Subcutaneous abdominal adipose tissue (tissue), 5 donors: ENCODE measurements around the gene ZNF532.
A peak's percentile ranks its signal among the peaks of the same experiment; 100 is the strongest.

Source experiments
- H3K27ac ChIP-seq: one replicate; pipeline ENCODE4 v1.7.0; 2013; ENCODE audit warnings: low read depth, mild to moderate bottlenecking, inconsistent platforms, low read length, moderate library complexity
- H3K27me3 ChIP-seq, 5 donors: one replicate each; pipeline ENCODE4 v1.7.0; 2013; ENCODE audit warnings: low read length in 5 of 5, inconsistent platforms in 1 of 5; ENCODE audit not compliant: control insufficient read depth in 5 of 5, insufficient read depth in 4 of 5
- H3K36me3 ChIP-seq, 5 donors: one replicate each; pipeline ENCODE4 v1.7.0; 2013; ENCODE audit warnings: low read length in 5 of 5; ENCODE audit not compliant: control insufficient read depth in 5 of 5, insufficient read depth in 5 of 5
- H3K4me1 ChIP-seq, 5 donors: one replicate each; pipeline ENCODE4 v1.7.0; 2013; ENCODE audit warnings: low read length in 5 of 5, mild to moderate bottlenecking in 3 of 5, moderate library complexity in 1 of 5; ENCODE audit not compliant: control insufficient read depth in 5 of 5, insufficient read depth in 5 of 5
- H3K4me3 ChIP-seq, 5 donors: one replicate each; pipeline ENCODE4 v1.7.0; 2013; ENCODE audit warnings: low read length in 5 of 5, low read depth in 1 of 5
- H3K9ac ChIP-seq, 5 donors: one replicate each; pipeline ENCODE4 v1.7.0; 2013; ENCODE audit warnings: low read length in 5 of 5, mild to moderate bottlenecking in 4 of 5, moderate library complexity in 3 of 5
- H3K9me3 ChIP-seq, 5 donors: one replicate each; pipeline ENCODE4 v1.7.0; 2013; ENCODE audit warnings: low read length in 5 of 5; ENCODE audit not compliant: control insufficient read depth in 5 of 5
- donor health status: healthy.
- donor health status: healthy.
- donor health status: healthy.
- donor health status: healthy.
- donor health status: healthy.

The ZNF532 gene

DNA sequence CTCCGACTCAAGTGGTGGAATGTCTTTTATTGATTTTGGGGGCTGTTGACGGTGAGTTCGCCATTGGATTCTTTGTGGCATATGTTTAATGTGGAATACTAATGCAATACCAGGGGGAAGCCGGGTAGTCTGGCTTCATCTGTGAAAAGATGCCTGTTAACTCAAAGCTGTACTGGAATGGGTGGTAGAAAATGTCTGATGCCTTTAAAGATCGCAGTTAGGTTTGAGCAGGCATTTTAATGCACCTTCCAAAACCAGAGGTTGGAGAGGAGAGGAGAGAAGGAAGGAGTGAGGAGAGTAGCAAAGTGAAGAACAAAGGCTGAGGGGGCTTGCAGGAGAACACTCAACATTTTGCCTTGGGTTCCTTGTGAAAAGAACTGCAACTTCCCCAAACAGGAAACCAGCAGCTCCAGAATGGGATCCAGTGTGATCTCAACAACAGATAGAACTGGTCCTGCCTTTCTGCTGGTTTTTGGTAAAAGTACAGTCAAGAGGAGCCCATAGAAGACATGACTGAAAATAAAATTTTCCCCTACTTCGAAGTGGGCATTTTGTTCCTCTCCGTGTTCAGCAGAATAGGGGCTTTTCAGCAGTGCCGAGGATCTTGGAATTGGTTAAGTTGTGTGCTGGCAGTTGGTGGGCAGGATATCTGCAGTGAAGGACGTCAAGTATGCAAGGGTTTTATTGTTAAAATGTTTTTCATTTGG, 1.5 kb downstream of the ZNF532 start:
- H3K9me3 ChIP-seq = no peaks in the 10 kb centered on the region
- peaks cover 0 to 60% (median 51%) of the 10 kb centered on the region in 5 donors for H3K4me1 ChIP-seq
- no peaks in the 10 kb centered on the region for H3K27me3 ChIP-seq
- no peak overlapping the region for H3K27ac ChIP-seq
- H3K36me3 ChIP-seq = peaks cover 15 to 28% (median 16%) of the 10 kb centered on the region in 5 donors
- peak overlapping the region in 1 of 5 donors; percentile 13 for H3K9ac ChIP-seq
- peak overlapping the region in 2 of 5 donors; percentile 26 to 34 for H3K4me3 ChIP-seq

- H3K4me1 ChIP-seq = peaks cover 0 to 55% (median 47%) of the 10 kb centered on the region in 5 donors
- peaks cover 16 to 33% (median 21%) of the 10 kb centered on the region in 5 donors for H3K36me3 ChIP-seq
- H3K27me3 ChIP-seq = no peaks in the 10 kb centered on the region
- H3K9me3 ChIP-seq = no peaks in the 10 kb centered on the region
- no peak overlapping the region for H3K9ac ChIP-seq
- H3K27ac ChIP-seq = no peak overlapping the region
- H3K4me3 ChIP-seq = peak overlapping the region in 2 of 5 donors; percentile 26 to 34
These were observed 2.1 kb downstream of the ZNF532 start for GRCh38 chr18:58866773-58867150.

DNA sequence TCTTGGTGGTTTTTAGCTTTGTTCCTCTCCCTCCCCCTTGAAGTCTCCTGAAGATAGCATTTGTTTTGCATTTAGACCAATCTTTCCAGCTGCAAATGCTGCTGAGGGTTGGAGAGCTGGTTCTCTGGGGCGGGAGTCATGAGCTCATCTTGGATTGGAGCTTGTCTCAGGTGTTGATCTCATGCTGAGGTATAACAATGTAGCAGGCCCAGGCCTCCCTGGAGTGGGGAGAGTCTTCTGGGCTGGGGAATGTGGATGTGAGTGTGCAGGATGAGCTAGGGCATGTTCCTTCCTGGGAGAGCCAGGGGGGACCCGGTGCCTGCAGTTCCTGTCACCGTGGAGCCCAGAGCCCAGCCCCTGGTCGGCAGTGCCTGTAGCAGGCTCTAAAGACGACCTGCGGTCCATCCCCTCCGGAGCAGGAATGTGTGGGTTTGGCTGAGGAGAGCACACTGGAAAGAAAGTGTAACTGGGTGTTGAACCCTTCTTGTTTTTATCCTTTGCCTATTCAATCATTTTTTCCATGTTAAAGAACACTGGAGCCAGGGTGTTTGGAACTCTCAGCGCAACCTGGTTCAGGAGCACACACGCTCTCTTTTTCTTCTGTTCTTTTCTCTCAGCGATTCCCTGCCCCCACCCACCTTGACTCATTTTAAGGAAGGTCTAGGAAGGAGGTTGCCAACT, 2.7 kb downstream of the ZNF532 start:
- Histone ChIP-seq H3K27ac (no peak overlapping the region), H3K36me3 (peaks cover 16 to 33% (median 21%) of the 10 kb centered on the region in 5 donors), H3K4me1 (peaks cover 0 to 48% (median 41%) of the 10 kb centered on the region in 5 donors), H3K27me3 (no peaks in the 10 kb centered on the region), H3K9me3 (no peaks in the 10 kb centered on the region), H3K4me3 (no peak overlapping the region), H3K9ac (no peak overlapping the region)

GRCh38 chr18:58868440-58868839, 3.8 kb downstream of the ZNF532 start:
- Histone ChIP-seq H3K36me3 (peaks cover 16 to 39% (median 25%) of the 10 kb centered on the region in 5 donors), H3K9me3 (no peaks in the 10 kb centered on the region), H3K4me3 (no peak overlapping the region), H3K4me1 (peaks cover 0 to 43% (median 35%) of the 10 kb centered on the region in 5 donors), H3K27ac (no peak overlapping the region), H3K27me3 (no peaks in the 10 kb centered on the region), H3K9ac (no peak overlapping the region)

DNA sequence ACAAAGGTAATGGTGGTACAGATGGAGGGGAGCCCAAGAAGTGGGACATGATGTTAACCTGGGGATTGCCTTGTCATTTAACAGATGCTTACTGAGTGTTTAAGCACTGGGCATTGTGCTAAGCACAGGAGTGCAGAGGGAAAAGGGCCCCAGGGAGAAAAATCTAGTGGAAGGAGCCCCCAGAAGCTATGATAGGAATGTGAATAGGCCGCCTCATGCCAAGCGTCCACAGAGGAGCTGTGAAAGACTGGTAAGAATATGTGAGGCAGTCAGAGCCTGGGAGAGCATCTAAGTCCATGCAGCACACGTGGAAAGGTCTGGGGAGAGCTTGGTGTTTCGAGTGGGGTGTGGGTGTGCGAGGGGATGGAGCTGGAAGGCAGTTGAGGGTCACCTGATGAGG, 5.5 kb downstream of the ZNF532 start:
- H3K4me1 ChIP-seq = peaks cover 0 to 34% (median 26%) of the 10 kb centered on the region in 5 donors
- no peak overlapping the region for H3K4me3 ChIP-seq
- no peak overlapping the region for H3K9ac ChIP-seq
- no peak overlapping the region for H3K27ac ChIP-seq
- peaks cover 16 to 41% (median 30%) of the 10 kb centered on the region in 5 donors for H3K36me3 ChIP-seq
- no peaks in the 10 kb centered on the region for H3K27me3 ChIP-seq
- H3K9me3 ChIP-seq = no peaks in the 10 kb centered on the region

DNA sequence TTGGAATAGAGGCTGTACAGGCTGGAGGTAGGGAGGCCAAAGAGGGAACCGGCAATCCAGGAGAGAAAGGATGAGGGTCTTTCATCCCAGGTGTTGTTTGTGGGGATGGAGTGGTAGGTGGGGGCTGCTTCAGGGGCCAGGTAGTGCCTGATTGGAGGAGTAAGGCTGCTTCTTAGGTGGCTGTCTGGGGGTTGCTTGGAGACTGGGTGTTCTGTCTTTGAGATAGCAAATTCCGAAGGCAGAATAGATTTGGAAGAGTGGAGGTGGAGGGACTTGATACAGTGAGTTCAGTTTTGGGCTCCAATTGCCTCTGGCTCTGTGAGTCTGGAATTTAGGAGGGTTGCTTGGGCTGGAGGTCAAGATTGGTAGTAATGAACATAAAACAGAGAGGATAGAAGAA, 5.9 kb downstream of the ZNF532 start:
- no peak overlapping the region for H3K9ac ChIP-seq
- no peaks in the 10 kb centered on the region for H3K9me3 ChIP-seq
- H3K27ac ChIP-seq = no peak overlapping the region
- H3K27me3 ChIP-seq = no peaks in the 10 kb centered on the region
- peaks cover 0 to 29% (median 21%) of the 10 kb centered on the region in 5 donors for H3K4me1 ChIP-seq
- H3K4me3 ChIP-seq = no peak overlapping the region
- H3K36me3 ChIP-seq = peaks cover 16 to 46% (median 33%) of the 10 kb centered on the region in 5 donors

DNA sequence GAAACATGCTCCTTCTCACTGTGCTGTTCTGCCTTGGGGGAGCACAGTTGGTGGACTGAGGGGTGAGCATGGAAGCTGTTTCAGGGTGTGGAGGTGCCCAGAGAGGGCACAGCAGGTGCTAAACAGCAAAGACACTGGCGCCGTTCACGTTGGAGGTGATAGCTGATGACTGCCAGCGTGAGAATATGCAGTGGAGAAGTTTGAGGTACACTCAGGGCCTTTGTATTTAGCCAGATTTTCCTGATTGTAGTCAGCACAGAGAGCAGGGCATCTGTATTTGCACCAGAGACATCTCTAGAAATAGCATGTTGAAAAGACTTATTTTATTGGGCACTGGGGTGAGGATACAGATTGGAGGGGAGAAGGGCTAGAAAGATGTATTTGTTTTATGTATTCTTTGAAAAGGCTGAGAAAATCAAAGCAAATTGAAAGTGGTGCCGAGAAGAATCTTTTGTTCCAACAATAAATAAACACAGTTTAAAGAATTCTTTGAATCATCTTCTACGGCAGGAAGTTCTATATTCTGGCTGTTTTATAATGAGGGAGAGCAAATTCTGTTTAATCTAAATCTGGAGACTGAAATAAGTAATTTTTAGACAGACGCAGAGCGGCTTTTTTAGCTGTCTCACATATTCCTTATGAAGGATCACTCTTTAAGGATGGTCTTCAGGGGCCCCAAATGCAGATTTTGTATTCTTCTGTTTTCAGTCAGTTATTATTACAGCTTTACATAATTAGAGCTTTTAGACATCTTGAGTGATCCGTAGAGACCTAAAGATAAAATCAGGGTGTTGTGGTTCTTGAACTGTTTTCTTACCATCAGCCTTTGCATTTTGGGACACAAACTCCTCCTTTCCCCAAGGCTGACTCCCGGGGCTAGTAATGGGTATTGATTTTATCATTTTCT, 7.1 kb downstream of the ZNF532 start:
- Histone ChIP-seq H3K36me3 (peaks cover 8 to 52% (median 40%) of the 10 kb centered on the region in 5 donors), H3K4me3 (no peak overlapping the region), H3K9ac (no peak overlapping the region)

GRCh38 chr18:58878640-58879039, 14.0 kb downstream of the ZNF532 start:
- H3K4me1 ChIP-seq = peaks cover 0 to 17% (median 9%) of the 10 kb centered on the region in 5 donors
- no peak overlapping the region for H3K4me3 ChIP-seq
- no peak overlapping the region for H3K27ac ChIP-seq
- no peak overlapping the region for H3K9ac ChIP-seq
- peaks cover 0 to 34% (median 29%) of the 10 kb centered on the region in 5 donors for H3K36me3 ChIP-seq
- H3K27me3 ChIP-seq = no peaks in the 10 kb centered on the region
- no peaks in the 10 kb centered on the region for H3K9me3 ChIP-seq

More for the DNA sequence above, 7.1 kb downstream of the ZNF532 start:
- Histone ChIP-seq H3K9me3 (no peaks in the 10 kb centered on the region), H3K27me3 (no peaks in the 10 kb centered on the region), H3K4me1 (peaks cover 0 to 21% (median 17%) of the 10 kb centered on the region in 5 donors), H3K27ac (no peak overlapping the region)

DNA sequence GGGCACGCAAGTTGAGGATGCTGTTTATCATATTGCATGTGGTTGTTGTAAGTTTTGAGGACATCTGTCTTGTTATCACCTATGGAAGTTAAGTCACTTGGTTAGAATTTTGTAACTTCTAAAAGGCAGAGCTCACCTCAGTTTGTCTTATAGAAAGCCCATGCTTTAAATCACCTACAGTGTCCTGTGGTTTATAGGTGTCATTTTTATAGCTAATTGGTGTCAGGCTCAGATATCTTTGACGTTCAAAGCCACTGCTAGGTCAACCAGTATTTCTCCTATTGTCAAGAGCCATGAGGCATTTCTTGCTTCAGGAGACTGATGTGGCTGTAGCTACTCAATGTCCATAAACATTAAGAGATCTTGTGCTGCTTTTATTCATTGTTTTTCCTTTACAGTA, 16.8 kb downstream of the ZNF532 start:
- Histone ChIP-seq H3K9me3 (no peaks in the 10 kb centered on the region), H3K4me1 (peaks cover 0 to 17% (median 6%) of the 10 kb centered on the region in 5 donors), H3K27ac (no peak overlapping the region)

More for the DNA sequence above, 16.8 kb downstream of the ZNF532 start:
- no peak overlapping the region for H3K9ac ChIP-seq
- H3K27me3 ChIP-seq = no peaks in the 10 kb centered on the region
- H3K36me3 ChIP-seq = peaks cover 0 to 24% (median 17%) of the 10 kb centered on the region in 5 donors
- H3K4me3 ChIP-seq = no peak overlapping the region
